ENCODE results near the gene HEXB. TPM values are rescaled to one million over a fixed set of nuclear protein-coding genes. Genes with fewer than 3 reads are reported as not detected.

HEXB gene
- total and polyA plus RNA-seq, 2 of the 13 experiments (the other 11 are each of a cell fraction or from before 2014, with no cell fraction given), result 100 to 104 TPM

DNA sequence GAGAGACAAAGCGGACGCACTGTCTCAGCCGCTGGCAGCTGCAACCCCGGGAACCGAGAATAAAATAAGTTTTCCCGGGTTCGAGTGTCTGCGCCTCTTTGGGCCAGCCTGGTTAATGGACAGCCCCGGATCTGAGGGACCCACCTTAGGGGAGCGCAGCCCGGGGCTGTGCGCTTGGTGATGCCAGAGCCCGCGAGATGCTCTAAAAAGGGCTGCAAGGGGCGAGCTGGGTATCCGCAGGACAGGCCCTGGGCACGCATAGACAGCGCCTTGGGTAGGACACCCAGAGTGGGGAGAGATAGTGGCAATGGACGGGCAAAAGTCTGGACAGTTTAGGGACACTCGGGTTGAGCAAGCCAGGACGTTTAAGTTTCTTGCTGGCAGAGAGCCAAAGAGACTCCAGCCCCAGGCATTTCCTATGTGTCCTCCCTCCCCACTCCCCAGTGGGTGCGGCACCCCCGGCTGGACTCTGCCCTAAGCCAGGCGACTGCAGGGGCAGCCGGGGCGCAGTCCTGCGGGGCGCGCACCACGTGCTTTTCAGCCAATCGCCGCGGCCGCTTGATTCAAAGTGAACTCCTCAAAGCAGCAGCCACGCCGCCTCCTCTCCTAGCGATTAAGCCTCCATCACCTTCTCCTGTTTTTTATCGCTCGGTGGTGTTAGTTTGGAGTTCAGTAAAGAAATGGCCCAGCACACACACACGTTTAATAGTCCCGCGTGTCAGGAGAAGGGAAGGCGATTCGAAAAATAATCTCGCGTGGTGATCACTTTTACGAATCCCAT is 43.9 kb upstream of the HEXB start (continued):
- TF ChIP-seq MLLT10 (CRISPR knock-in tag; IDR thresholded peaks at IDR 0.05), result no peak
- TF ChIP-seq ZNF772 (CRISPR knock-in tag; IDR thresholded peaks at IDR 0.05), result no peak
- TF ChIP-seq MTA3 (CRISPR knock-in tag; IDR thresholded peaks at IDR 0.05), result no peak
- TF ChIP-seq ZC3H13 (CRISPR knock-in tag; IDR thresholded peaks at IDR 0.05), result peak; percentile 15; the same call in 1 of the 2 replicates
- TF ChIP-seq, protein P1, sequence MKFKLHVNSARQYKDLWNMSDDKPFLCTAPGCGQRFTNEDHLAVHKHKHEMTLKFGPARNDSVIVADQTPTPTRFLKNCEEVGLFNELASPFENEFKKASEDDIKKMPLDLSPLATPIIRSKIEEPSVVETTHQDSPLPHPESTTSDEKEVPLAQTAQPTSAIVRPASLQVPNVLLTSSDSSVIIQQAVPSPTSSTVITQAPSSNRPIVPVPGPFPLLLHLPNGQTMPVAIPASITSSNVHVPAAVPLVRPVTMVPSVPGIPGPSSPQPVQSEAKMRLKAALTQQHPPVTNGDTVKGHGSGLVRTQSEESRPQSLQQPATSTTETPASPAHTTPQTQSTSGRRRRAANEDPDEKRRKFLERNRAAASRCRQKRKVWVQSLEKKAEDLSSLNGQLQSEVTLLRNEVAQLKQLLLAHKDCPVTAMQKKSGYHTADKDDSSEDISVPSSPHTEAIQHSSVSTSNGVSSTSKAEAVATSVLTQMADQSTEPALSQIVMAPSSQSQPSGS (CRISPR knock-in tag; IDR thresholded peaks at IDR 0.05), result no peak
- TF ChIP-seq REL (CRISPR knock-in tag; conservative IDR thresholded peaks at IDR 0.05), result no peak
- peak; percentile 43; the same call in 1 of the 2 replicates for TF ChIP-seq ZNF674 (CRISPR knock-in tag; IDR thresholded peaks at IDR 0.05; ENCODE audit: low read depth)
- TF ChIP-seq ZNF570 (CRISPR knock-in tag; IDR thresholded peaks at IDR 0.05; ENCODE audit: borderline replicate concordance), result no peak
- TF ChIP-seq, protein P2, sequence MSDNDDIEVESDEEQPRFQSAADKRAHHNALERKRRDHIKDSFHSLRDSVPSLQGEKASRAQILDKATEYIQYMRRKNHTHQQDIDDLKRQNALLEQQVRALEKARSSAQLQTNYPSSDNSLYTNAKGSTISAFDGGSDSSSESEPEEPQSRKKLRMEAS (IDR thresholded peaks at IDR 0.05), result peak; percentile 93
- peak; percentile 74; the same call in 1 of the 2 replicates for TF ChIP-seq MEIS2 (CRISPR knock-in tag; IDR thresholded peaks at IDR 0.05)
- peak; percentile 41; the same call in 1 of the 2 replicates for TF ChIP-seq ZMYM4 (CRISPR knock-in tag; IDR thresholded peaks at IDR 0.05)
- TF ChIP-seq TARDBP (CRISPR knock-in tag; IDR thresholded peaks at IDR 0.05), result peak; percentile 61; the same call in 1 of the 2 replicates
- no peak for TF ChIP-seq SRY (CRISPR knock-in tag; IDR thresholded peaks at IDR 0.05)
- TF ChIP-seq CBFB (CRISPR knock-in tag; IDR thresholded peaks at IDR 0.05), result no peak
- TF ChIP-seq MZF1 (CRISPR knock-in tag; IDR thresholded peaks at IDR 0.05; ENCODE audit: borderline replicate concordance), result 0 out of 2 replicates have a peak, but pooled peaks have one; percentile 67
- TF ChIP-seq PPARG (CRISPR knock-in tag; conservative IDR thresholded peaks at IDR 0.05), result peak; percentile 38; the same call in 1 of the 2 replicates
- TF ChIP-seq, protein P3, sequence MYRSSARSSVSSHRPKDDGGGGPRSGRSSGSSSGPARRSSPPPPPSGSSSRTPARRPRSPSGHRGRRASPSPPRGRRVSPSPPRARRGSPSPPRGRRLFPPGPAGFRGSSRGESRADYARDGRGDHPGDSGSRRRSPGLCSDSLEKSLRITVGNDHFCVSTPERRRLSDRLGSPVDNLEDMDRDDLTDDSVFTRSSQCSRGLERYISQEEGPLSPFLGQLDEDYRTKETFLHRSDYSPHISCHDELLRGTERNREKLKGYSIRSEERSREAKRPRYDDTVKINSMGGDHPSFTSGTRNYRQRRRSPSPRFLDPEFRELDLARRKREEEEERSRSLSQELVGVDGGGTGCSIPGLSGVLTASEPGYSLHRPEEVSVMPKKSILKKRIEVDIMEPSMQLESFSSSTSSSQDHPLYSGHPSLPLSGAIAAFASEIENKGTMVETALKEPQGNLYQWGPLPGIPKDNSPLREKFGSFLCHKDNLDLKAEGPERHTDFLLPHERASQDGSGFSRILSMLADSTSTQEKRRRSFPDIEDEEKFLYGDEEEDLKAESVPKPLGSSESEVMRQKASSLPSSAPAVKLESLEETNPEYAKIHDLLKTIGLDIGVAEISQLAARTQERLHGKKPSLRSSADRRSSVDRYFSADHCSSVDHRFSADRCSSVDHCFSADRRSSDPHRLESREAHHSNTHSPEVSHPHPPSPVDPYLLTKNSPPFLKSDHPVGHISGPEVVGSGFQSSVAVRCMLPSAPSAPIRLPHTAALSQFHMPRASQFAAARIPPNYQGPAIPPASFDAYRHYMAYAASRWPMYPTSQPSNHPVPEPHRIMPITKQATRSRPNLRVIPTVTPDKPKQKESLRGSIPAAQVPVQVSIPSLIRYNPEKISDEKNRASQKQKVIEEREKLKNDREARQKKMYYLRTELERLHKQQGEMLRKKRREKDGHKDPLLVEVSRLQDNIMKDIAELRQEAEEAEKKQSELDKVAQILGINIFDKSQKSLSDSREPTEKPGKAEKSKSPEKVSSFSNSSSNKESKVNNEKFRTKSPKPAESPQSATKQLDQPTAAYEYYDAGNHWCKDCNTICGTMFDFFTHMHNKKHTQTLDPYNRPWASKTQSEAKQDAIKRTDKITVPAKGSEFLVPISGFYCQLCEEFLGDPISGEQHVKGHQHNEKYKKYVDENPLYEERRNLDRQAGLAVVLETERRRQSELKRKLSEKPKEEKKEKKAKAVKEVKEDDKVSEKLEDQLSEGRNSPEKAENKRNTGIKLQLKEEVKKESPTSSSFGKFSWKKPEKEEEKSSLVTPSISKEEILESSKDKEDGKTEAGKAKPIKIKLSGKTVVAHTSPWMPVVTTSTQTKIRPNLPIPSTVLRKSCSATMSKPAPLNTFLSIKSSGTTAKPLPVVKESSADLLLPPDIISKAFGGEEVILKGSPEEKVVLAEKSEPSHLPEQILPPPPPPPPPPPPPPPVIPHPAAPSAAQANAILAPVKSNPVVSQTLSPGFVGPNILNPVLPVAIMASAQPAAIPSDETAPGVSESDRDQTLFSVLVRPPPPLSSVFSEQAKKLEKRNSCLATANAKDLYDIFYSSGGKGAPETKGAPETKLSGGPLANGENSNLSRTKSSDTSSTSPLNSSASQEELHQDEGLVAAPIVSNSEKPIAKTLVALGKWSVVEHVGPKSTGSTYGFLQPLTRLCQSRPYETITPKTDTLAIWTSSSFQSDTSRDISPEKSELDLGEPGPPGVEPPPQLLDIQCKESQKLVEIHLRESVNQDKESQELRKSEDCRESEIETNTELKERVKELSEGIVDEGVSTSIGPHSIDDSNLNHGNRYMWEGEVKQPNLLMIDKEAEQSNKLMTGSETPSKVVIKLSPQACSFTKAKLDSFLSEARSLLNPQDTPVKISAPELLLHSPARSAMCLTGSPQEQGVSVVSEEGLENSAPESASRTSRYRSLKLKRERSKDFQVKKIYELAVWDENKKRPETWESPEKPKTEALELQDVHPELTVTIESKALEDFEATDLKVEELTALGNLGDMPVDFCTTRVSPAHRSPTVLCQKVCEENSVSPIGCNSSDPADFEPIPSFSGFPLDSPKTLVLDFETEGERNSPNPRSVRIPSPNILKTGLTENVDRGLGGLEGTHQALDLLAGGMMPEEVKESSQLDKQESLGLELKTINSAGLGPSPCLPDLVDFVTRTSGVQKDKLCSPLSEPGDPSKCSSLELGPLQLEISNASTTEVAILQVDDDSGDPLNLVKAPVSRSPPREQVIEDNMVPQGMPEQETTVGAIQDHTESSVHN (CRISPR knock-in tag; IDR thresholded peaks at IDR 0.05), result no peak
- TF ChIP-seq XRCC5 (optimal IDR thresholded peaks at IDR 0.05; ENCODE audit: low read length), result no peak
- no peak for TF ChIP-seq MYNN (CRISPR knock-in tag; IDR thresholded peaks at IDR 0.05; ENCODE audit: low read depth)
- TF ChIP-seq RAD51 (IDR thresholded peaks at IDR 0.05; ENCODE audit: borderline replicate concordance), result no peak; the same call in 1 of the 2 replicates

All from HepG2 (cell line).